Measurements from ENCODE around the gene HSPBP1. TPM values are rescaled to one million over a fixed set of nuclear protein-coding genes. Genes with fewer than 3 reads are reported as not detected.
A peak's percentile ranks its signal among the peaks of the same experiment; 100 is the strongest.

The HSPBP1 gene
- total and polyA plus RNA-seq, 2 of the 13 experiments (the other 11 are each of a cell fraction or from before 2014, with no cell fraction given), result 22.3 to 33.7 TPM

DNA sequence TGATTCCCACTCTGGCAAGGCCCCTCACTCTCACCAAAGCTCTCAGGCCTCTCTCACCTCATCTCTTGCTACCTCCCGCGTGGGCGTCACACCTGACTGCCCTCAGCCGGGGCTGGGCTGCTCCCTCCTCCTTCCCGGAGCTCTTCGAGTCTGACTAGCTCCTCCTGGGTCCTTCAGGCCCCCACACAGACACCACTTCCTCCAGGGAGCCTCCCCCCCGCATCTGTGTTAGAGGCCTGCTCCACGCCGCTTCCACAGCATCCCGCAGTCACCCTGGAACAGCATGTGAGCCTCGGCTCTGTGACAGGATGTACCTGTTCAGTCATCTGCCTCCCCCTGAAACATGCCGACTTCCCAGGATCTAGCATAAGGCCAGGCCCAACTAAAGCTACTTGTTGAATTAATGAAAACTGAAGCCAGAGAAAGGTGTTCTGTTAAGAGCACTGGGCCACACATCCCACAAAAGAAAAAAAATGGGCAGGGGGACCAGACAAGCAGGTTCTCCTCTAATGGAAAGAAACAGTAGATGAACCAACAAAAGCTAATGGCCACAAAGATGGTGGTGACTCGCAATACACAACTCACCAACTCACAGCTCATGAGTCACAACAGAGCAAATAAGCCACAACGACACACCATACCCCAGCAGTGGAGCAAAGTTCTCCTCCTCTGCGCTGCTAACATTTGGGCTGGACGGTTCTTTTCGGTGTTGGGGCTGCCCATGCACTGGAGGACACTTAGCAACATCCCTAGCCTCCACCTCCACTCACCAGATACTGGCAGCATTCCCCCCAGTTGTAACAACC, 24.1 kb downstream of the HSPBP1 start (continued):
- no peak for TF ChIP-seq ZNF614 (CRISPR knock-in tag; IDR thresholded peaks at IDR 0.05; ENCODE audit: borderline replicate concordance)
- no peak for TF ChIP-seq ZBTB7A (CRISPR knock-in tag; IDR thresholded peaks at IDR 0.05)
- 0 out of 2 replicates have a peak, but pooled peaks have one; percentile 8 for TF ChIP-seq ZNF644 (CRISPR knock-in tag; IDR thresholded peaks at IDR 0.05; ENCODE audit: low read depth)
- TF ChIP-seq ZNF629 (CRISPR knock-in tag; conservative IDR thresholded peaks at IDR 0.05), result no peak
- TF ChIP-seq MATR3 (CRISPR knock-in tag; IDR thresholded peaks at IDR 0.05), result no peak
- peak; percentile 42; the same call in 1 of the 2 replicates for TF ChIP-seq ZFX (CRISPR knock-in tag; IDR thresholded peaks at IDR 0.05; ENCODE audit: low read depth)
- no peak for TF ChIP-seq ZNF615 (CRISPR knock-in tag; IDR thresholded peaks at IDR 0.05; ENCODE audit: borderline replicate concordance)
- TF ChIP-seq PRMT3 (CRISPR knock-in tag; IDR thresholded peaks at IDR 0.05; ENCODE audit: borderline replicate concordance, low read depth), result no peak
- no peak for TF ChIP-seq FOXJ3 (CRISPR knock-in tag; IDR thresholded peaks at IDR 0.05; ENCODE audit: borderline replicate concordance)
- TF ChIP-seq SP2 (CRISPR knock-in tag; IDR thresholded peaks at IDR 0.05), result no peak
- TF ChIP-seq, protein P1, sequence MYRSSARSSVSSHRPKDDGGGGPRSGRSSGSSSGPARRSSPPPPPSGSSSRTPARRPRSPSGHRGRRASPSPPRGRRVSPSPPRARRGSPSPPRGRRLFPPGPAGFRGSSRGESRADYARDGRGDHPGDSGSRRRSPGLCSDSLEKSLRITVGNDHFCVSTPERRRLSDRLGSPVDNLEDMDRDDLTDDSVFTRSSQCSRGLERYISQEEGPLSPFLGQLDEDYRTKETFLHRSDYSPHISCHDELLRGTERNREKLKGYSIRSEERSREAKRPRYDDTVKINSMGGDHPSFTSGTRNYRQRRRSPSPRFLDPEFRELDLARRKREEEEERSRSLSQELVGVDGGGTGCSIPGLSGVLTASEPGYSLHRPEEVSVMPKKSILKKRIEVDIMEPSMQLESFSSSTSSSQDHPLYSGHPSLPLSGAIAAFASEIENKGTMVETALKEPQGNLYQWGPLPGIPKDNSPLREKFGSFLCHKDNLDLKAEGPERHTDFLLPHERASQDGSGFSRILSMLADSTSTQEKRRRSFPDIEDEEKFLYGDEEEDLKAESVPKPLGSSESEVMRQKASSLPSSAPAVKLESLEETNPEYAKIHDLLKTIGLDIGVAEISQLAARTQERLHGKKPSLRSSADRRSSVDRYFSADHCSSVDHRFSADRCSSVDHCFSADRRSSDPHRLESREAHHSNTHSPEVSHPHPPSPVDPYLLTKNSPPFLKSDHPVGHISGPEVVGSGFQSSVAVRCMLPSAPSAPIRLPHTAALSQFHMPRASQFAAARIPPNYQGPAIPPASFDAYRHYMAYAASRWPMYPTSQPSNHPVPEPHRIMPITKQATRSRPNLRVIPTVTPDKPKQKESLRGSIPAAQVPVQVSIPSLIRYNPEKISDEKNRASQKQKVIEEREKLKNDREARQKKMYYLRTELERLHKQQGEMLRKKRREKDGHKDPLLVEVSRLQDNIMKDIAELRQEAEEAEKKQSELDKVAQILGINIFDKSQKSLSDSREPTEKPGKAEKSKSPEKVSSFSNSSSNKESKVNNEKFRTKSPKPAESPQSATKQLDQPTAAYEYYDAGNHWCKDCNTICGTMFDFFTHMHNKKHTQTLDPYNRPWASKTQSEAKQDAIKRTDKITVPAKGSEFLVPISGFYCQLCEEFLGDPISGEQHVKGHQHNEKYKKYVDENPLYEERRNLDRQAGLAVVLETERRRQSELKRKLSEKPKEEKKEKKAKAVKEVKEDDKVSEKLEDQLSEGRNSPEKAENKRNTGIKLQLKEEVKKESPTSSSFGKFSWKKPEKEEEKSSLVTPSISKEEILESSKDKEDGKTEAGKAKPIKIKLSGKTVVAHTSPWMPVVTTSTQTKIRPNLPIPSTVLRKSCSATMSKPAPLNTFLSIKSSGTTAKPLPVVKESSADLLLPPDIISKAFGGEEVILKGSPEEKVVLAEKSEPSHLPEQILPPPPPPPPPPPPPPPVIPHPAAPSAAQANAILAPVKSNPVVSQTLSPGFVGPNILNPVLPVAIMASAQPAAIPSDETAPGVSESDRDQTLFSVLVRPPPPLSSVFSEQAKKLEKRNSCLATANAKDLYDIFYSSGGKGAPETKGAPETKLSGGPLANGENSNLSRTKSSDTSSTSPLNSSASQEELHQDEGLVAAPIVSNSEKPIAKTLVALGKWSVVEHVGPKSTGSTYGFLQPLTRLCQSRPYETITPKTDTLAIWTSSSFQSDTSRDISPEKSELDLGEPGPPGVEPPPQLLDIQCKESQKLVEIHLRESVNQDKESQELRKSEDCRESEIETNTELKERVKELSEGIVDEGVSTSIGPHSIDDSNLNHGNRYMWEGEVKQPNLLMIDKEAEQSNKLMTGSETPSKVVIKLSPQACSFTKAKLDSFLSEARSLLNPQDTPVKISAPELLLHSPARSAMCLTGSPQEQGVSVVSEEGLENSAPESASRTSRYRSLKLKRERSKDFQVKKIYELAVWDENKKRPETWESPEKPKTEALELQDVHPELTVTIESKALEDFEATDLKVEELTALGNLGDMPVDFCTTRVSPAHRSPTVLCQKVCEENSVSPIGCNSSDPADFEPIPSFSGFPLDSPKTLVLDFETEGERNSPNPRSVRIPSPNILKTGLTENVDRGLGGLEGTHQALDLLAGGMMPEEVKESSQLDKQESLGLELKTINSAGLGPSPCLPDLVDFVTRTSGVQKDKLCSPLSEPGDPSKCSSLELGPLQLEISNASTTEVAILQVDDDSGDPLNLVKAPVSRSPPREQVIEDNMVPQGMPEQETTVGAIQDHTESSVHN (CRISPR knock-in tag; IDR thresholded peaks at IDR 0.05), result no peak
- TF ChIP-seq, protein P2, sequence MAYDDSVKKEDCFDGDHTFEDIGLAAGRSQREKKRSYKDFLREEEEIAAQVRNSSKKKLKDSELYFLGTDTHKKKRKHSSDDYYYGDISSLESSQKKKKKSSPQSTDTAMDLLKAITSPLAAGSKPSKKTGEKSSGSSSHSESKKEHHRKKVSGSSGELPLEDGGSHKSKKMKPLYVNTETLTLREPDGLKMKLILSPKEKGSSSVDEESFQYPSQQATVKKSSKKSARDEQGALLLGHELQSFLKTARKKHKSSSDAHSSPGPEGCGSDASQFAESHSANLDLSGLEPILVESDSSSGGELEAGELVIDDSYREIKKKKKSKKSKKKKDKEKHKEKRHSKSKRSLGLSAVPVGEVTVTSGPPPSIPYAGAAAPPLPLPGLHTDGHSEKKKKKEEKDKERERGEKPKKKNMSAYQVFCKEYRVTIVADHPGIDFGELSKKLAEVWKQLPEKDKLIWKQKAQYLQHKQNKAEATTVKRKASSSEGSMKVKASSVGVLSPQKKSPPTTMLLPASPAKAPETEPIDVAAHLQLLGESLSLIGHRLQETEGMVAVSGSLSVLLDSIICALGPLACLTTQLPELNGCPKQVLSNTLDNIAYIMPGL (CRISPR knock-in tag; IDR thresholded peaks at IDR 0.05; ENCODE audit: borderline replicate concordance in 1 of 2, low read depth in 1 of 2), result no peak
- TF ChIP-seq, protein P3, sequence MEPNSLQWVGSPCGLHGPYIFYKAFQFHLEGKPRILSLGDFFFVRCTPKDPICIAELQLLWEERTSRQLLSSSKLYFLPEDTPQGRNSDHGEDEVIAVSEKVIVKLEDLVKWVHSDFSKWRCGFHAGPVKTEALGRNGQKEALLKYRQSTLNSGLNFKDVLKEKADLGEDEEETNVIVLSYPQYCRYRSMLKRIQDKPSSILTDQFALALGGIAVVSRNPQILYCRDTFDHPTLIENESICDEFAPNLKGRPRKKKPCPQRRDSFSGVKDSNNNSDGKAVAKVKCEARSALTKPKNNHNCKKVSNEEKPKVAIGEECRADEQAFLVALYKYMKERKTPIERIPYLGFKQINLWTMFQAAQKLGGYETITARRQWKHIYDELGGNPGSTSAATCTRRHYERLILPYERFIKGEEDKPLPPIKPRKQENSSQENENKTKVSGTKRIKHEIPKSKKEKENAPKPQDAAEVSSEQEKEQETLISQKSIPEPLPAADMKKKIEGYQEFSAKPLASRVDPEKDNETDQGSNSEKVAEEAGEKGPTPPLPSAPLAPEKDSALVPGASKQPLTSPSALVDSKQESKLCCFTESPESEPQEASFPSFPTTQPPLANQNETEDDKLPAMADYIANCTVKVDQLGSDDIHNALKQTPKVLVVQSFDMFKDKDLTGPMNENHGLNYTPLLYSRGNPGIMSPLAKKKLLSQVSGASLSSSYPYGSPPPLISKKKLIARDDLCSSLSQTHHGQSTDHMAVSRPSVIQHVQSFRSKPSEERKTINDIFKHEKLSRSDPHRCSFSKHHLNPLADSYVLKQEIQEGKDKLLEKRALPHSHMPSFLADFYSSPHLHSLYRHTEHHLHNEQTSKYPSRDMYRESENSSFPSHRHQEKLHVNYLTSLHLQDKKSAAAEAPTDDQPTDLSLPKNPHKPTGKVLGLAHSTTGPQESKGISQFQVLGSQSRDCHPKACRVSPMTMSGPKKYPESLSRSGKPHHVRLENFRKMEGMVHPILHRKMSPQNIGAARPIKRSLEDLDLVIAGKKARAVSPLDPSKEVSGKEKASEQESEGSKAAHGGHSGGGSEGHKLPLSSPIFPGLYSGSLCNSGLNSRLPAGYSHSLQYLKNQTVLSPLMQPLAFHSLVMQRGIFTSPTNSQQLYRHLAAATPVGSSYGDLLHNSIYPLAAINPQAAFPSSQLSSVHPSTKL (CRISPR knock-in tag; IDR thresholded peaks at IDR 0.05), result no peak
- no peak for TF ChIP-seq SRY (CRISPR knock-in tag; IDR thresholded peaks at IDR 0.05)

Data from HepG2 (cell line).